GM21717 (cell line): Measurements from ENCODE around the gene TMEM271.

Experiments
- ATAC-seq: cut with Tn5 transposase; IDR thresholded peaks from one replicate; pipeline ENCODE4 v1.9.1; 2021; ENCODE audit warnings: mild to moderate bottlenecking, moderate library complexity; ENCODE audit not compliant: unreplicated experiment

The TMEM271 gene

GRCh38 chr4:535181-535923 is 40.7 kb downstream of the TMEM271 start:
- ATAC-seq, result no peak

- ATAC-seq, result no peak
Measured at GRCh38 chr4:534576-535151, 41.4 kb downstream of the TMEM271 start.

GRCh38 chr4:534101-534575 is 42.0 kb downstream of the TMEM271 start:
- ATAC-seq, result no peak

- ATAC-seq, result no peak
Measured at GRCh38 chr4:533318-534100, 42.6 kb downstream of the TMEM271 start.

GRCh38 chr4:532588-533317 is 43.3 kb downstream of the TMEM271 start:
- ATAC-seq, result no peak

GRCh38 chr4:531721-532565 is 44.2 kb downstream of the TMEM271 start:
- no peak for ATAC-seq

- no peak for ATAC-seq
Measured at GRCh38 chr4:531076-531475, 45.0 kb downstream of the TMEM271 start.

- ATAC-seq, result no peak
Measured at GRCh38 chr4:530017-530781, 45.9 kb downstream of the TMEM271 start.

GRCh38 chr4:529563-529962 is 46.5 kb downstream of the TMEM271 start:
- ATAC-seq, result no peak

- ATAC-seq, result no peak
Measured at GRCh38 chr4:528835-529234, 47.3 kb downstream of the TMEM271 start.

GRCh38 chr4:528296-528695 is 47.8 kb downstream of the TMEM271 start:
- ATAC-seq, result no peak

GRCh38 chr4:526971-527460 is 49.1 kb downstream of the TMEM271 start:
- ATAC-seq, result no peak

GRCh38 chr4:526189-526909 is 49.7 kb downstream of the TMEM271 start:
- no peak for ATAC-seq

- ATAC-seq, result no peak
Measured at GRCh38 chr4:525660-526059, 50.4 kb downstream of the TMEM271 start.

GRCh38 chr4:524196-524595 is 51.9 kb downstream of the TMEM271 start:
- no peak for ATAC-seq
